Activated CD8-positive, alpha-beta T cell treated with anti-CD3 and anti-CD28 coated beads for 36 hours (primary cell): ENCODE results near the gene ZNF687. TPM values are rescaled to one million over a fixed set of nuclear protein-coding genes. Genes with fewer than 3 reads are reported as not detected.

Experiments
- ATAC-seq: fragments of 200-7000 bp; cut with Tn5 transposase; one replicate; pipeline ENCODE4 v1.10.0; 2021; ENCODE audit warnings: mild to moderate bottlenecking, moderate library complexity
- CTCF ChIA-PET: fragments of 350-600 bp; sonication (Branson Sonifier 250); formaldehyde crosslinking; loops from one replicate; lab custom pipeline; 2021; ENCODE audit warnings: antibody characterized with exemption; lab: Charles Lee
- POLR2A ChIA-PET: fragments of 350-600 bp; sonication (Branson Sonifier 250); formaldehyde crosslinking; loops from one replicate; lab custom pipeline; 2021; ENCODE audit warnings: antibody characterized with exemption; lab: Charles Lee
- DNase-seq: peaks from one replicate; pipeline ENCODE4 v3.0.0-alpha.2; 2020
- H3K27ac Mint-ChIP-seq: one replicate; pipeline ENCODE4 v1.8.0; 2021; ENCODE audit warnings: mild to moderate bottlenecking, mixed read lengths
- H3K27me3 Mint-ChIP-seq: one replicate; pipeline ENCODE4 v1.8.0; 2021; ENCODE audit warnings: mixed read lengths
- H3K36me3 Mint-ChIP-seq: one replicate; pipeline ENCODE4 v1.8.0; 2021; ENCODE audit warnings: low read depth, mixed read lengths
- H3K4me1 Mint-ChIP-seq: one replicate; pipeline ENCODE4 v1.8.0; 2021; ENCODE audit warnings: low read depth, mixed read lengths
- H3K4me3 Mint-ChIP-seq: one replicate; pipeline ENCODE4 v1.8.0; 2021; ENCODE audit warnings: mild to moderate bottlenecking, moderate library complexity, mixed read lengths
- H3K9me3 Mint-ChIP-seq: one replicate; pipeline ENCODE4 v1.8.0; 2021; ENCODE audit warnings: mixed read lengths
- CTCF ChIP-seq: fragments of 200-600 bp; IDR thresholded peaks from one replicate; pipeline ENCODE4 v1.8.0; 2022; ENCODE audit warnings: antibody characterized with exemption, mild to moderate bottlenecking
- intact Hi-C: fragments of 100-400 bp; cut with micrococcal nuclease; formaldehyde crosslinking; loops from one replicate; pipeline ENCODE4 v1.10.0; 2022
- total RNA-seq, 2 experiments: library from RNA; stranded (reverse); gene quantifications; one replicate each; pipeline ENCODE4 v1.2.3, GENCODE V29; 2021

ZNF687 gene
- total RNA-seq, 2 experiments from 2014 or later: 27.3 to 29.5 TPM

GRCh38 chr1:151289080-151289935, 7.2 kb downstream of the ZNF687 start:
- H3K36me3 Mint-ChIP-seq: peaks cover 39% of the 10 kb centered on the region
- H3K27me3 Mint-ChIP-seq: no peaks in the 10 kb centered on the region
- no peak for ATAC-seq
- H3K9me3 Mint-ChIP-seq: no peaks in the 10 kb centered on the region
- peak overlapping the region; percentile 19 for H3K27ac Mint-ChIP-seq
- TF ChIP-seq CTCF: no peak
- CTCF ChIA-PET: interaction anchor here (1.5 kb wide), 1 partner anchor 51 kb away, joined by 3 read pairs; no protein-coding TSS in a partner anchor
- H3K4me1 Mint-ChIP-seq: peaks cover 5% of the 10 kb centered on the region
- no peak overlapping the region for H3K4me3 Mint-ChIP-seq
- DNase-seq: no peak
- intact Hi-C loops: loop anchor here (10.0 kb wide), 1 partner anchor 115 kb away; no protein-coding TSS in a partner anchor
- POLR2A ChIA-PET: interaction anchor here (0.6 to 1.4 kb wide), 5 partner anchors 8 to 21 kb away, joined by 3 to 5 read pairs (median 3); no protein-coding TSS in a partner anchor

GRCh38 chr1:151289991-151290708, 8.1 kb downstream of the ZNF687 start:
- ChIA-PET CTCF (interaction anchor here (1.5 kb wide), 1 partner anchor 51 kb away, joined by 3 read pairs; no protein-coding TSS in a partner anchor), POLR2A (interaction anchor here (1.0 to 1.4 kb wide), 3 partner anchors 9 to 60 kb away, joined by 3 to 4 read pairs (median 3); no protein-coding TSS in a partner anchor)
- H3K27me3 Mint-ChIP-seq: no peaks in the 10 kb centered on the region
- H3K9me3 Mint-ChIP-seq: no peaks in the 10 kb centered on the region
- intact Hi-C loops: loop anchor here (10.0 kb wide), 1 partner anchor 115 kb away; no protein-coding TSS in a partner anchor
- H3K27ac Mint-ChIP-seq: peak overlapping the region; percentile 55
- ATAC-seq (no peak), DNase-seq (no peak)
- H3K36me3 Mint-ChIP-seq: peaks cover 37% of the 10 kb centered on the region
- no peak for TF ChIP-seq CTCF
- peaks cover 2% of the 10 kb centered on the region for H3K4me1 Mint-ChIP-seq
- no peak overlapping the region for H3K4me3 Mint-ChIP-seq

GRCh38 chr1:151290709-151291303, 8.7 kb downstream of the ZNF687 start:
- Mint-ChIP-seq H3K9me3 (no peaks in the 10 kb centered on the region), H3K4me3 (no peak overlapping the region), H3K27ac (no peak overlapping the region), H3K36me3 (peaks cover 34% of the 10 kb centered on the region), H3K4me1 (peaks cover 2% of the 10 kb centered on the region), H3K27me3 (no peaks in the 10 kb centered on the region)
- ChIA-PET CTCF (no interaction called here), POLR2A (interaction anchor here (0.7 to 1.0 kb wide), 2 partner anchors 36 to 60 kb away, joined by 3 read pairs; partner anchors contain the start of gene PSMD4)
- DNase-seq: no peak
- intact Hi-C loops: no loop called here
- no peak for TF ChIP-seq CTCF
- no peak for ATAC-seq

GRCh38 chr1:151292207-151293030, 10.3 kb downstream of the ZNF687 start:
- H3K27me3 Mint-ChIP-seq: no peaks in the 10 kb centered on the region
- ChIA-PET CTCF (interaction anchor here (1.8 to 11.2 kb wide), 2 partner anchors 9 to 48 kb away, joined by 5 to 238 read pairs; no protein-coding TSS in a partner anchor), POLR2A (interaction anchor here (0.9 to 4.6 kb wide), 9 partner anchors 8 to 55 kb away, joined by 3 to 35 read pairs (median 4); partner anchors contain the start of genes RFX5 and ZNF687)
- peak; percentile 30 for DNase-seq
- no peak overlapping the region for H3K4me3 Mint-ChIP-seq
- peaks cover 25% of the 10 kb centered on the region for H3K36me3 Mint-ChIP-seq
- H3K27ac Mint-ChIP-seq: peak overlapping the region; percentile 71
- peak; percentile 52 for ATAC-seq
- peaks cover 2% of the 10 kb centered on the region for H3K4me1 Mint-ChIP-seq
- peak; percentile 27 for TF ChIP-seq CTCF
- no peaks in the 10 kb centered on the region for H3K9me3 Mint-ChIP-seq
- intact Hi-C loops: no loop called here
